GM21390 (cell line): ENCODE data around the gene WT1.
"Not testable (repeated sequence)": the region's sequence is repeated elsewhere in the genome, so short reads cannot be mapped to it uniquely, and the experiment has no call there.

ENCODE experiments used
- ATAC-seq: cut with Tn5 transposase; IDR thresholded peaks from one replicate; pipeline ENCODE4 v1.9.1; 2021; ENCODE audit not compliant: unreplicated experiment

The WT1 gene

GRCh38 chr11:32435511-32435941 is at the start of gene WT1:
TSS of gene WT1 (minus strand) at chr11:32435539.
- ATAC-seq: no peak

DNA sequence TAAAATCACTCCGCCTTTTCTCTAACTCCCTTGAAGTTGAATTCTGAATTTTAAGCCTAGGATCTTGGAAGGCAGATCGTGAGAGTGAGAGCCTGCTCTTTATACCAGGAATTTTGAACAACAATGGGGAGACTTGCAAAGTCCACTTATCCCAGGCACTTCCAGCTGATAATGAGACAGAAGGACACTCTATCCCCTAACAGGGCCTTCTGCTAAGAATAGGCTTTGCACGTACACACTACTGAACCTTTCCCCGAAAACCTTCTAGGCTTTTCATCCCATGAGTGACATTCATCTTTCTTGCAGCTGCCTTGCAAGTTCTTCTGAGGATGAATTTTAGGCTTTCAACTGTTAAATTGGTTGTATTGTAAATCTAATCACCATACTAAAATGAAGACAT is 44.0 kb upstream of the WT1 start:
- ATAC-seq: no peak

- no peak for ATAC-seq
These were observed 43.0 kb upstream of the WT1 start for GRCh38 chr11:32478277-32478731.

- no peak for ATAC-seq
These were observed 38.1 kb upstream of the WT1 start for GRCh38 chr11:32473282-32473909.

DNA sequence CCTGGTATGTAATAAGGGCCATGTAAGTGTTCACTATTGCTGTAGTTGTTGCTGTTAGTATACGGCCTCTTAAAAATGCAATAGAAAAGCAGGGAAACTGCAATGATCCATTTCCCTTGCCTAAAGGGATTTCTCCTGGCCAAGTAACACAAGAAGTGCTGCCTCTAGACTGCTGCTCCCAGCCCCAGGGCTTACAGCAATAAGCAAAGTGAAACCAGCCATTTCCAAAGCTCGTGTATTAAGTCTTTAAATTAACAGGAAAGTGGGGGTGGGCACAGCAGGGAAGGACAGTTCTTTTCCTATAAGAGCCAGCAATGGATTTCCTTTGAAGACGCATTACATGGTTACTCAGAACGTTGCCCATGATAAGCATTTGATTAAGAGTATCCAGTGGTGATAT is 36.9 kb upstream of the WT1 start:
- ATAC-seq: no peak

DNA sequence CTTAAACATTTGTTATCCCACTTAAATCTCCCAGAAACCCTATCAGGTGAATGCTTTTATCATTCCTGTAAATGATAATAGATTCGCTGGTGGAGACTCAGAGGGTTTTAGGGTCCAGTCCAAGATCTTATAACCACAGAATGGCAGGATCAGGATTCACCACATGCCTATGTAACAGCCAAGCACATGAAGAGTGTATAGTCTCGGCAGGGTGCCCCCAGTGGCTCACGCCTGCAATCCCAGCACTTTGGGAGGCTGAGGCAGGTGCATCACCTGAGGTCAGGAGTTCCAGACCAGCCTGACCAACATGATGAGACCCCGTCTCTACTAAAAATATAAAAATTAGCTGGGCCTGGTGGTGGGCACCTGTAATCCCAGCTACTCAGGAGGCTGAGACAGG is 36.2 kb upstream of the WT1 start:
- not testable (repeated sequence) for ATAC-seq

- no peak for ATAC-seq
These were observed 34.5 kb upstream of the WT1 start for GRCh38 chr11:32469791-32470190.

- ATAC-seq: no peak
These were observed 31.1 kb upstream of the WT1 start for GRCh38 chr11:32466279-32466915.

GRCh38 chr11:32464078-32464477 is 28.7 kb upstream of the WT1 start:
- ATAC-seq: no peak

- ATAC-seq: no peak
These were observed 26.8 kb upstream of the WT1 start for GRCh38 chr11:32462011-32462690.

- ATAC-seq: no peak
These were observed 21.5 kb upstream of the WT1 start for GRCh38 chr11:32456864-32457263.

DNA sequence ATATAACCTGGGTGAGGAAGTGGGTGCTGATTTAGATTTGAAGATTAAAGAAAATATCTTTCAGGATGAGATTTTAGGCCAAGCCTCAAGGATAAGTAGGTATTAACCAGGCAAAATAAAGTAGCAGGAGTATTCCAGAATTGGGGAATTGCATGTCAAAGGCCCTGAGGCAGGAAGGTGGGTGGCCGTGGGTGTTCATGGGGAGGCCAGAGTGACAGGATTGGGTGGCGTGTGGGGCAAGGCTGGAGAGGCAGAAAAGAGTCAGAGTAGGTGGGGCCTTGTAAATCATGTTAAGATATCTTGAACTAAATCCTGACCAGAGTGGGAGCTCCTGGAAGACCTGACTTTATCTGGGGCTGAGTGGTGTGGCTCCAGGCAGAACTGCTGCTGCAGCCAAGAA is 19.7 kb upstream of the WT1 start:
- ATAC-seq: no peak

GRCh38 chr11:32451808-32452207 is 16.5 kb upstream of the WT1 start:
- ATAC-seq: no peak

DNA sequence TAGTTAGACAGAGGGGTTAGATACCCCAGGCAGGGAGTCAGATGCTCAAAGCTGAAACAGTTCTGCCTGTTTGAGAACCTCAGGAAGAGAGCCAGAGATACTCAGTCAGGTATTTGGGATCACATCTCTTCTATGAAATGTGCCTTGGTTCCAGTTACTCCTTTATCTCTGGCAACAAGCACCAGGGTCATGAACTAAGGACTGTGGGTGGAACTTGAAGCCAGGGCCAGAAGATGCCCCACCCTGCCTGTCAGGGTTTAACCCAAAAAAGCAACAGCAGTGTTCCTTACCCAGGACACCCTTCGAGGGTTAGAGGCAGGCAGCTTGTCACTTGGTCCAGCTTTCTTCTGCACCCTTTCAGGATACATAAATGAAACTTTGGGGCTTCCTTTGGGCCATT is 15.0 kb upstream of the WT1 start:
- no peak for ATAC-seq

GRCh38 chr11:32448232-32448631 is 12.9 kb upstream of the WT1 start:
- no peak for ATAC-seq

DNA sequence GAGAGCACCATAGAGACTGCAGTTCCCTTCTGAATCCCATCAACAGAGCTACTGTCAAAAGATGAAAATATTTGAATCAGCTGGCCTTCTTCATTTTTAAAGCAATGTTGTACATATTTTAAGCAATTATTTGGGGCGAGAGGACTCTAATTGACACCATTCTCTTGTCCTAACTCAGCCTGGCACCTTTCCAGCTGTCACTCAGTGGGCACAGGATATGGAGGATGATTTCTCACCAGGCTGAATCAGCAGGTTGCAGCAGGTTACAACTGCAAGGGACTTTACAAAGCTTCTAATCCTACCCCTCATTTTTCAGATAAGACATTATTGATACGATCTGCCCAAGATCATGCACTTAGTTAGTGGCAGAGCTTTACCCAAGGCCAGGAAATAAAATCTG is 11.9 kb upstream of the WT1 start:
- no peak for ATAC-seq

- ATAC-seq: no peak
These were observed 10.9 kb upstream of the WT1 start for GRCh38 chr11:32446227-32446626.

DNA sequence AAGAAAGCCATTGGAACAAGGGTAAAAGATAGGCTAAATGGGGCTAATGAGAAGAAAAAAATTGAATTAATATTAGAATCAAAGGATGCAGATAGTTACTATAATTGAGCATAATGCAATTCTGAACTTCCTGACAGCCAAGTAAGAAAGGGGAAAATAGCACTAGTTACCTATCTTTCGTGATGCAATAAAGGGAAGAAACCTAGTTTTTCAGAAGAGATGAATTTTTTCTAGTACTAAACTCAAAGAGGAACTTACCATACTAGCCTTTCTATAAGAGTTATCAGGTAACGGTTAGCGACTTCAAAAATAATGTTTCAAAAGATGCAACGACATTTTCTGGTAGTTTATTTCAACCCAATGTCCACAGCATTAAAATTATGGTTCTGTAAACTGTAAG is 8.8 kb upstream of the WT1 start:
- no peak for ATAC-seq

- ATAC-seq: no peak
These were observed 5.6 kb upstream of the WT1 start for GRCh38 chr11:32440916-32441315.

DNA sequence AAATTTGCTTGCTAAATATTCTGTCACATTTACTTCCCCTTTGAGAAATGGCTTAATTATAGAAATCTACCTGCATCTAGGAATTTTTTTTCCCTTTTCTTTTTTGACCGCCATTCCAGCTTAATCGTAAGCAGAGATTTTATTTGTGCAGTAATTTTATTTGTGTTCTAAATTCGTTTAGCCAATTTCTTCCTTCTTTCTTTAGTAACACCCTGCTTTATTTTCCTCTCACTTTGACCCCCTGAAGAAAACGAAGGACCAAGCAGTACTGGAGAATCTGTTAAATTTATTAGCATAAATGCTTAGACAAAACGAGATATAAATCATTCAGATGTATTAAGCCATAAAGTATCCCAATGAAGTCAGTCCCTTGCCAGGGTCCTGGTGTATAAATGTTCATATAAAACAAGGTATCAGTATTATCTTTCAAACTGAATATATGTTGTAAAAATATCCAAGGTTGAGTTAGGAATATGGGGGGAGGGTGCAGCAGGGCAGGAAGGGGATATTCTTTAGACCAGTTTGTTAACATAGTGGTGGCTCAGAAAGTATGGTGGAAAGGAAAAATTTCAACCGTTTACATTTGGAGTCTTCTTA is 5.1 kb upstream of the WT1 start:
- no peak for ATAC-seq

- no peak for ATAC-seq
These were observed 4.3 kb upstream of the WT1 start for GRCh38 chr11:32439501-32440210.
